ENCODE results near the gene FUT8.
"Not testable (repeated sequence)": the region's sequence is repeated elsewhere in the genome, so short reads cannot be mapped to it uniquely, and the experiment has no call there.

FUT8 gene

DNA sequence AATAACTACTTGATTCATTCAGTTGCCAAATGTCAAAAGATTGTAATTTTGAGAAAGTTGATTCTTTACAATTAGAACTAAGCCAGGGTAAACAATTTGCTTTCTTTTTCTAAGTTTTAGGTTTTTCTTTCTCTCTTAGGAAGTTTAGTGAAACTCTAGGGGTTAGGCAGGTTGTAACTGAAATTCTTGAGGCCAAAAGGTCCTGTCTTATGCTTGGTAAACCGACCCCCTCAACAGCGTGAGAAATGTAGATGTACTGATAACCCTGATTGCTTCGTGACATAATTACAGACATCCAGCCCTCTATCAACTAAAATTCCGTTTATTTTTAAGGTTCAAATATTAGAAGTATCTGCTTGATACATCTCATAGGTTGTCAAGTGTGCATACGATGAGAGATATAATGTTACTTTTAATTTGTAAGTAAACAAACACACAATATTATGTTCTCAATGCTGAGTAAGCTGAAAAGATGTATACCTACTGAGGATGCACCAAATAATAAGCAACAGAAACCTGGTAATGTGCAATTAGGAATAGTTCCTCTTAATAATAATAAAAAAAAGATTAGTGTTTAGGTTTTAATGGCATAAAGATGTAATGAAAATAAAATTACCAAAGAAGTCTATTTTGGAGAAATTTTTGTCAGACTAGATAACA, 7.2 kb downstream of the FUT8 start:
- DNase-seq, result no peak

DNA sequence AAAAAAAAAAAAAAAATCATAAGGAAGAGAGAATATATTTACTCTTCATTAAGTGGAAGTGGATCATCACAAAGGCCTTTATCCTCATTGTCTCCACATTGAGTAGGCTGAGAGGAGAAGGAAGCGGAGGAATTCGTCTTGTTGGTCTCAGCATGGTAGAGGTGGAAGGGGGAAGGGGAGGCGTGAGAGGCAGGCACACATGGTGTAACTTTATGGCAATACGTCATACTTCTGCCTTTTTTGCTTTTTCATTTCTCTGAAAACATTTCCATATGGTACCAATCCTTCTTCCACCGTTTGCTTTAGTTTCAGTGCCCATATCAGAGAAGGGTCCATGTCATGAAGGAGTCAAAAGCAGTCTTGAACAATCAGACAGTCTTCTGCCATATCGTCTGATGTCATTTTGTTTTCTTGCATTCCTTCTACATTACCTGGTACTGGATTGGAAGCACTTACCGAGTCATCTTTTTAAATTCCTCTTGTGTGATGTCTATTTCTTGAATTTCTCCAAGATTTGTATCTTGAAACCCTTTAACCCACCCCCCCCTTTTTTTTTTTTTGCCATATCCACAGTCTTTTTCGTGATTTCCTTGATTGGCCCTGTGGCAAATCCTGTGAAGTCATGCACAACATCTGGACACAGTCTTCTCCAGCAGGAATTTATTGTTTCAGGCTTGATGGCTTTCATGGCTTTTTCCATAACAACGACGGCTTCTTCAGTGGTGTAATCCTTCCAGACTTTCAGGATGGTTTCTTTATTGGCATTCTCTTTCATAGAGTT, 8.9 kb downstream of the FUT8 start:
- DNase-seq, result peak; percentile 80

DNA sequence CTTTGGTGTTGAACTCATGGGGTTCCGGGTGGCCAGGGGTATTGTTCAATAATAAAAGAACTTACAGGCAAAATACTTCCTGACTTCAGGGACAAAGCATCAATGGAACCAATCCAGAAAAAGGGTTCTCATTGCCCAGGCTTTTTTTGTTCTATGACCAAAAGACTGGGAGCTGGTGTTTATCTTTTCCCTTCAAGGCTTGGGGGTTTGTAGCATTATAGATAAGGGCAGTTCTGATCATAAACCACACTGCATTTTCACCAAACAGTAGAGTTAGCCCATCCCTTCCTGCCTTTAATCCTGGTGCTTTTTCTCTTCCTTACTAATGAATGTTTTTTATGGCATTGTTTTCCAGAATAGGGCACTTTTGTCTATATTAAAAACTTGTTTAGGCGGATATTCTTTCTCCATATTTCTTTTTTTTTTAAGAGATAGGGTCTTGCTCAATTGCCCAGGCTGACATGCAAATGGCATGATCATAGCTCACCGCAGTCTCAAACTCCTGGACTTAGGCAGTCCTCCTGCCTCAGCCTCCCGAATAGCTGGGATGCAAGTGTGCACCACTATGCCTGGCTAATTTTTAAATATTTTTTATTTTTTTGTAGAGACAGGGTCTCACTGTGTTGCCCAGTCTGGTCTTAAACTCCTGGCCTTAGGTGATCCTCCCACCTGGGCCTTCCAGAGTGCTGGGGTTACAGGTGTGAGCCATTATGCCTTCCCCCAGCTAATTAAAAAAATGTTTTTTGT, 9.7 kb downstream of the FUT8 start:
- DNase-seq, result peak; percentile 46

DNA sequence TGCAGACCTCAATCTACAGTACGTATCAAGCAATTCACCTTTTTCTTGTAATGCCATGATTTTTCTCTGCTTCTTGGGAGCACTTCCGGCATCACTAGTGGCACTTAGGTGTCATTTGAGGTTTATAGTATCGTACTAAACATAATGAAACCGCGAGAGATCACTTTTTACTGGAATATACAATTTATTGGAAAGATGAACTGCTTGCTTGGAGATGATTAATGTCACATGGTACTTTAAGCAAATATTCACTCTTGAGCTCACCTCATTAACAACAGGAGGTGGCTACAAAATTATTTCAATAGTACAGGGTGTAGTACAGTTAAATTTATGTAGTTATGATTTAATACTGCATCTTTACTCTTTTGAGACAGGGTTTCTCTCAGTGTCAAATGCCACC, 11.5 kb downstream of the FUT8 start:
- no peak for DNase-seq

DNA sequence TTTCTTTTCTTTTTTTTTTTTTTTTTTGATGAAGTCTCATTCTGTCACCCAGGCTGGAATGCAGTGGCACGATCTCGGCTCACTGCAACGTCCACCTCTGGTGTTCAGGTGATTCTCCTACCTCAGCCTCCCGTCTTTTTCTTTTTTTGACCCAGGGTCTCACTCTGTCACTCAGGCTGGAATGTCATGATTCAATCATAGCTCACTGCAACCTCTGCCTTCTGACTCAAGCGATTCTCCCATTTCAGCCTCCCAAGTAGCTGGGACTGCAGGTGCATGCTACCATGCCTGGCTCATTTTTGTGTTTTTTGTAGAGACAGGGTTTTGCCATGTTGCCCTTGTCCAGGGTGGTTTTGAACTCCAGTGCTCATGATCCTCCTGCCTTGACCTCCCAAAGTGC, 12.0 kb downstream of the FUT8 start:
- DNase-seq, result no peak

DNA sequence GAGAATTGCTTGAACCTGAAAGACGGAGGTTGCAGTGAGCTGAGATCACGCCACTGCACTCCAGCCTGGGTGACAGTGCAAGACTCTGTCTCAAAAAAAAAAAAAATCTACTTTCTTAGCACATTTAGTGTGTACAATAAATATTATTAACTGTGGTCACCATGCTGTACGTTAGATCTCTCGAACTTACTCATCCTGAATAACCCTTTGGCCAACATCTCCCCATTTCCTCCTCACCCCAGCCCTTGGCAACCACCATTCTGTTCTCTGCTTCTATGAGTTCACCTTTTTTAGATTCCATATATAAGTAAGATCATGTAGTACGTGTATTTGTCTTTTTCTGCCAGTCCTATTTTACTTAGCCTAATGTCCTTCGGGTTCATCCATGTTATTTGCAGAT, 13.4 kb downstream of the FUT8 start:
- no peak for DNase-seq

DNA sequence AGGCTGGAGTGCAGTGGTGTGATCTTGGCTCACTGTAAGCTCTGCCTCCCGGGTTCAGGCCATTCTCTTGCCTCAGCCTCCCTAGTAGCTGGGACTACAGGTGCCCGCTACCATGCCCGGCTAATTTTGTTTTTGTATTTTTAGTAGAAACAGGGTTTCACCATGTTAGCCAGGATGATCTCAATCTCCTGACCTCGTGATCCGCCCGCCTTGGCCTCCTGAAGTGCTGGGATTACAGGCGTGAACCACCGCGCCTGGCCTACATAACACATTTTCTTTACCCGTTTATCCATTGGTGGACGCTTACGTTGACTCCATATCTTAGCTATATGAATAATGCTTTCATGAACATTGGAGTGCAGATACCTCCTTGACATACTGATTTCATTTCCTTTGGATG, 14.4 kb downstream of the FUT8 start:
- not testable (repeated sequence) for DNase-seq

DNA sequence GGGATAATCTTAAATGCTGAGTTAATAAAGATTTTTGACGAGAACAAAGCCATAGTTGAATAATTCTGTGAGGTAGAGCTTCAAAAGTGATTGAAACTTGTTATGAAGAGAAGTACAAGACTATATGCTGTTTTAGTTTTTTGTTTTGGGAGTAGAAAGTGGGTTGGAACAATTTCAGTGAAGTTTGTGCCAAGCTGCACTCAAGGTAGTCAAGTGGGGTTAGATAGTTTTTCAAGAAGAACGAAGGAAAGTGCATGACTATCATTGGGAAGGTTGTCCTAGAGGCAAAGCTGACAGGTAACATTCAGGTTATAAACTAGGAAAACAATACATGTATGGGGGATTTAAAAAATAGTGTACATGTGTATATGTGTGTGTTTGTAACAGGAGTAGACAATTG, 16.2 kb downstream of the FUT8 start:
- no peak for DNase-seq

DNA sequence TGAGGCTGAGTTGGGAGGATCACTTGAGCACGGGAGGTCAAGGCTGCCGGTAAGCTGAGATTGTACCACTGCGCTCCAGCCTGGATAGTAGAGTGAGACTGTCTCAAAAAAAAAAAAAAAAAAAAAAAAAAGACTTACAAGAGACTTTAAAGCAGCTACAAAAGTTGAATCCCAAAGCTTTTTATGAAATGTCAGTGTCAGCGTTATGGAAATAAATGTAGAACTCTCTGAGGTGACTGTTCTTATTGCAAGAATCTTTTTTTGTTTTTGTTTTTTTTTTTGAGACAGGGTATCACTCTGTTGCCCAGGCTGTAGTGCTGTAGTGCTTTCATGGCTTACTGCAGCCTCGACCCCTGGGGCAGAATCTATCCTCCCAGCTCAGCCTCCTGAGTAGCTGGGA, 17.2 kb downstream of the FUT8 start:
- DNase-seq, result no peak

DNA sequence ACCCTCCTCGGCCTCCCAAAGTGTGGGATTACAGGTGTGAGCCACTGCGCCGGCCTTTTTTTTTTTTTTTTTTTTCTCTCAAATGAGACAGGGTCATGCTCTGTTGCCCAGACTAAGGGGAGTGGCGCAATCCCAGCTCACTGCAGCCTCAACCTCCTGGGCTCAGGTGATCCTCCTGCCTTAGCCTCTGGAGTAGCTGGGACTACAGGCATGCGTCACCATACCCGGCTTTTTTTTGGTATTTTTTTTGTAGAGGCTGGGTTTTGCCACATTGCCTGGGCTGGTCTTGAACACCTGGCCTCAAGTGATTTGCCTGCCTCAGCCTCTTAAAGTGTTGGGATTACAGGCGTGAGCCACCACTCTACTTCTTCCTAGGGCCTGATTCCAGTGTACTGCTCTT, 18.7 kb downstream of the FUT8 start:
- no peak for DNase-seq

DNA sequence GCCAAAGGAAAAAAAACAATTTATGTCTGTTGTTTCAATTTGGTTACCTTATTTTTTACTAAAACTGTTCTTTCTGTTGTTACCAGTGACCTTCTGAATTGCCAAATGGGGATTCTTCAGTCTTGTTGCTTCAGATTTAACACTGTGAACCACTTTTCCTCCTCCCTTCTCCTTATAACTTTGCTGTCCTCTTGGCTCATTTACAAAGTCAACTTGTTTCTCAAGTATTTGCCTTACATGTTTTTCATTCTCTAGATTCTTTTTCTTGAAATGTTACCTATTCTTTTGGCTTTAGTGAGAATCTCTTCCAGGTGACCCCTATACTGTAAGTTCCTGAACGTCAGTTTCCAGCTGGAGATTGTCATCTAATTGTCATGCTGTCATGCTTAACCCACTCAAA, 19.4 kb downstream of the FUT8 start:
- no peak for DNase-seq

DNA sequence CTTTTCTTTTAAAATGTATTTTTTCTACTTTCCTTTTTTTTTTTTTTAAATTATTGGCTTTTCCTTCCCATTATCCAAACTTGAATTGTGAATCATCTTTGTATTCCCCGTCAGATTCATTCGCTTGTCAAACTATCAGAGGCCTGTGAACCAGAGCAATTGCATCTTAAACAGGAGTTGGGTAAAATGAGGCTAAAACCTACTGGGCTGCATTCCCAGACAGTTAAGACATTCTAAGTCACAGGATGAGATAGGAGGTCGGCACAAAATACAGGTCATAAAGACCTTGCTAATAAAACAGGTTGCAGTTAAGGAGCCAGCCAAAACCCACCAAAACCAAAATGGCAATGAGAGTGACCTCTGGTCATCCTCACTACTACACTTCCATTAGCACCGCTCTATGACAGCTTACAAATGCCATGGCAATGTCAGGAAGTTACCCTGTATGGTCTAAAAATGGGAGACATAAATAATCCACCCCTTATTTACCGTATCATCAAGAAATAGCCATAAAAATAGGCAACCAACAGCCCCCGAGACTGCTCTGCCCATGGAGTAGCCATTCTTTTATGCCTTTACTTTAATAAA, 19.9 kb downstream of the FUT8 start:
- DNase-seq, result no peak

DNA sequence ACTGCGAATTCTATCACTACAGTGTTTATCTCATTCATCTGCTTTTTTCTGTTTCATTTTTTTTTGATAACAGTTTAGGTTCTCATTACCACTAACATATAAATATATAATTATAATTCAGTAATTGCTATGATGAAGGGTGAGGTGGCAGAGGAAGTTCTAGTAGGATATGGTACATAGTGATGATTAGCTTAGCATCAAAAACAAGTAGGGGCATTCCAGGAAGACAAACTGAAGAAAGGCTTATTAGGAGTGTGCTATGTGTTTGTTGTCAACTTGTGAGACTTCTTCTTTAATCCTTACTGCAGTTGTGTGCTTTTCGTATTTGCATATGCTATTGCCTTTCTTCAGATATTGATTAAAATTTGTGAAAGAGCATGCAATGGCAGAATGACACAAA, 20.6 kb downstream of the FUT8 start:
- DNase-seq, result no peak

DNA sequence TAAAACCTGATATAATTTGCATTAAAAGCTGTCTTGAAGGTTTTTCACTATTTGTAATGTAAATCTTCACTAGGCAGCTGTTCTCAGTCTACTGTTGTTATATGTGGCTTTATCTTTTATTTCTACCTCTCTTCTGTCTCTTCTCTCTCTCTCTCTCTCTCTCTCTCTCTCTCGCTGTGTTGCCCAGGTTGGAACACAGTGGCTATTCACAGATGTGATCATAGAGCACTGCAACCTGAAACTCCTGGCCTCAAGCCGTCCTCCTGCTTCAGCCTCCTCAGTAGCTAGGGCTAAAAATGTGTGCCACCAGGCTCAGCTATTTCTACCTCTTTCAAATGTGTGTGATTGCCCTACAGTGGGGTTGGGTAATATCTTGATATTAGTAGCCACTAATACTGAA, 21.1 kb downstream of the FUT8 start:
- no peak for DNase-seq

DNA sequence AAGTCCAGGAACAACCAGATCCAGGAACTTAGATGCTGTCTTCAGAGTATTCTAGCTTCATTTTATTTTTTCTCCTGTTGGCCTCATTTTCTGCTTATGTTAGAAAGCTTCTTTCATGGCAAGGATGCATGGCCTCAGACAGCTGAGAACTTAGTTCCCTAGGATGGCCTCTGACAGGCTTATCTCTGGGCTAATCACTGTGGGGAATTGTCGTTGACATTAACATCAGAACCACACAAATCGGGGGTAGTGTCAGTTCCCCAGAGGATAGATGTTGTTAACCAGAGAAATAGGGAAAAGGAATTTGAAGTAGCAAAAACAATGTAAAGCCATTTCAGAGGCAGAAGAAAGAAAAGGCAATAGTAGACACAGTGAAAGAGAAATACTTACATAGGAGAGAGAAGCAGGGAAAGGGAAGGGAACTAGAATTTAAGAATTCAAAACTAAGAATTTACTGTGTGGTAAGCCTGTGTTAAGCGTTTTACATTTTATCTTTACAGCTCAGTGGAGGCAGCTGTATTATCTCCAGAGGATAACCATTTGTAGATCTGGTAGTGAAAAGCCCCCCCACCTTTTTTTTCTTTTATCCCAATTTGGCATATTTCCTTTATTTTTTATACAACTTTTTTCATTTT, 21.8 kb downstream of the FUT8 start:
- DNase-seq, result no peak

DNA sequence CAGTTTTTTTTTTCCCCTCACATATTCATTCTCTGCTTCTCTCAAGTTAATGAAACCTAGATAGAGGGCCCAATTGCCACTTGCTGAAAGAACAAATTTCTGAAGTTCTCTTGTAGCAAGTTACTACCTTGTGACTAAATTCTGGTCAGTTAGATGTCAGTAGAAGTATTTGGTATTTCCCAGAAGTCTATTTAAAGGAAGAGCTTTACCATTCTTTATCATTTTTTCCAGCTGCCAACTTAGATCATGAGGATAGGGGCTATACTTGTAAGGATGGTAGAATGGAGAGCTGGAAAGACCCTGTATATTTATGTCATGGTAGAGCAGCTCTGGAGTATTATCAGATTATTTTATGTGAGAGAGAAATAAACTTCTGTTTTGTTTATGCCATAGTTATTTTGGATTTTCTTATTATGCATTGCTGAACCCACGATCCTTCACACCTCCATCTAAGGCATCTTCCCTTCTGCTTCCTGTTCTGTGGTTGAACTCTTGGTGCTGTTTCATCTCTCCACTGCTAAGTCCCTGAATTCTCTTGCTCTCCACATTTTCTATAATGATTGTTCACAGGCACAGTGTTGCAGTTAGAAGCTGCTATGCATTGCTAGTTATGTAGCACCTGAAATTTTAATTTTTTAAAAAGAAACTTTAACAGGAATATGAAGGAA, 25.9 kb downstream of the FUT8 start:
- DNase-seq, result no peak

DNA sequence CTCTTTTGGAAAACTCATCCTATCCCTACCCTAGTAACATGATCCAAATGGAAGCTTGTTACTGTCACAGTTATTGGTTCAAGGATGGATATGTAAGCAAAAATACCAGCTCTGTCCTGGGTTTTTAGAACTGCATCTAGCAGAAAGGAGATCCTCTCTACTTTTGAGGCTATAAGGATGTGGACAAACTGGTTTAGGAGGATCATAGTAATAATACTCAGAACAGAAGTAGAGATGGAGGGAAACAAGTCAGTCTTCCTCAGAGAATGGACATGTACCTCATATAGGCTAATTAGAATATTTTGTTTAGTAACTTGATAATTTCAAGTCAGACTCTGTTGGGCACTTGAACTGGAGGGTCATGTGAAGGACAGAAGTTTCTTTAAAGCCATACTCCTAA, 26.6 kb downstream of the FUT8 start:
- DNase-seq, result no peak

DNA sequence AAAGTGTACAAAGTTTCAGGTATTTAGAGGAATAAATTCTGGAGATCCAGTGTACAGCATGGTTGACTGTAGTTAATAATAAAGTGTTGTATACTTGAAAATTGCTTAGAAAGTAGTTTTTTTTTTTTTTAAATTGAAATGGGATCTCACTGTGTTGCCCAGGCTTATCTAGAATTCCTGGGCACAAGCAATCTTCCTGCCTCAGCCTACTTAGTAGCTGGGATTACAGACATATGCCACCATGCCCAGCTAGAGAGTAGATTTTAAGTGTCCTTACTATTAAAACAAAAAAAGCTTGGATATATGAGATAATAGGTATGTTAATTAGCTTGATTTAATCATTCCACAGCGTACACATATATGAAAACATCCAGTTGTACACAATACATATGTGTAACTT, 27.7 kb downstream of the FUT8 start:
- no peak for DNase-seq

DNA sequence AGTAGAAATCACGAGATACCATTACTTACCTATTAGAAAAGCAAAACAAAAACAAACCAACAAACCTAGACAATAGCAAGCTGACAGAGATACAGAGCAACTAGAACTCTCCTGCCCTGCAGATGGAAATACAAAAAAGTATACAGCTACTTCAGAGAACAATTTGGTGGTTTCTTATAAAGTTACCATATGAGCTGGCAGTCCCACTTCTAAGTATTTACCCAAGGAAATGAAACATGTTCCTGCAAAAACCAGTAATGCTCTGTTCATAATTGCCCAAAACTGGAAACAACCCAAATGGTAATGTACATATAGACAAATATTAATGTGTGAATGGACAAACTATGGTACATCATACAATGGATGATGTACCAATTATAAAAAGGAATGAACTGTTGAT, 31.7 kb downstream of the FUT8 start:
- no peak for DNase-seq

DNA sequence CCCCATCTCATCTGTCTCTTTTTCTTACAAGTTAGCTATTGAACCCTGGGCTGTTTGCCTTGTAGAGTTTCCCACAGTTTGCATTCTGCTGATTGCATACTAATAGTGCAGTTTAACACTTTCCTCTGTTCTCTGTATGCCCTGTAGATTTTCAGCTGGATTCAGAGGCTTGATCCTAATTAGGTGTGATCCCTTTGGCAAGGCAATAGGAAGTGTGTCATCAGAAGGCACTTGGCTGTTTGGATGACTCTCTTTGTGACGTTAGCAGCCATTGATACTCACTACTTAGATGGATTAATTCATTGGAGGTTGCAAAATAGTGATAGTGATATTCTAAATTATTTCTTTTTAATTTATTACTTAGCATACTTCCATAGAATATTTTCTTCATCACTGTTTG, 33.6 kb downstream of the FUT8 start:
- DNase-seq, result no peak

DNA sequence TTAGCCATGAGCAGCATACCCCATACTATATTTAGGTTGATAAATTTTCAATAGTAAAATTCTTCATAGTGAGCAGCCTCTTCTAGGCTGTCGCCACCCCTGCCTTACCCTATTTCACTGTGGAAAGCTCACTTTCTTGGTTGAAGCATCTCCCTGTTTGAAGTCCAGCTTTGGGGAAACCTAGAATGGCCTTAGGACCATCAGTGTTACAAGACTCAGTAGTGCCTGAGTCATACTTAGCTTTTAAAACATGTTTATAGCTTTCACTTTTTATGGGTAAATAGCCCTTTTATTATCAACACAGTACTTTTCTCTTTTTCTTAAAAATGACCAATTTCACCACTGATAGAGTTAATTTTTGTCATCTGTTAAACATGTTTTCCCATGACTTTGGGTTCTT, 37.1 kb downstream of the FUT8 start:
- no peak for DNase-seq

DNA sequence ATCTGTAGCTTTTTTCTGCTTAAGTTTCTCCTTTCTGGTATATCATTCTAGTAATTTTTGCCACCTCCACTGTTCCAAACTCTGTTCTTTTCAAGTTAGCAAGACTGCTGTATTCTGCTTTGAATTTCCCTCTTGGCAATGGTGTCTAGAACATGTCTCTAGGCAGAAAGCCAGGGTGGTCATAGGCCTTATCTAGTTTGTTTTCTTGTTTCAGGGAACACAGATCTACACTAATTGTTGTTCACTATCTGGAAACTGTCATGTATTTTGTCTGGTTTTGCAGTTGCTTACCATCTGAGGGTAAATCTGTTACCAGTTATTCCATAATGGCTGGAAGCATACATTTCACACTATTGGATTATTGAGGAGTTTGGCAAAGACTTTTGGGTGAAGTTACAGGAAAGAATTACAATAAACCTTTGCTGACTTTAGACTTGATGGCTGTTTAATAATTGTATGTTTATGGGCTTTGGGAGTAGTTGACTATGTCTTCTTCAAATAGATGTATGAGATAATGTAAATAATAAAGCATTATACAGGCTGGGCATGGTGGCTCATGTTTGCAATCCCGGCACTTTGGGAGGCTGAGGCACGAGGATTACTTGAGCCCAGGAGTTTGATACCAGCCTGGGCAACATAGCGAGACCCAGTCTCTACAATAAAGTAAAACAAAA, 41.4 kb downstream of the FUT8 start:
- no peak for DNase-seq
